Transverse colon (tissue), 4 donors: ENCODE measurements around the gene ARPC1A. TPM values are rescaled to one million over a fixed set of nuclear protein-coding genes. Genes with fewer than 3 reads are reported as not detected.
"Not testable (repeated sequence)": the region's sequence is repeated elsewhere in the genome, so short reads cannot be mapped to it uniquely, and the experiment has no call there.

Source experiments
- DNase-seq: peaks from one replicate; pipeline ENCODE4 v3.0.0-alpha.2; 2019
- H3K27ac ChIP-seq, 4 donors: fragments of 200-600 bp; sonication (generic); 2 replicates each; pipeline ENCODE4 v1.5.1; 2016 to 2018; ENCODE audit warnings: inconsistent platforms in 4 of 4
- H3K27me3 ChIP-seq: fragments of 200-600 bp; sonication (generic); 2 replicates; pipeline ENCODE4 v1.5.1; 2017; ENCODE audit warnings: inconsistent platforms
- H3K36me3 ChIP-seq, 4 donors: fragments of 200-600 bp; sonication (generic); 2 replicates each; pipeline ENCODE4 v1.5.1; 2017 to 2019; ENCODE audit warnings: inconsistent platforms in 4 of 4
- H3K4me1 ChIP-seq, 4 donors: fragments of 200-600 bp; sonication (generic); 2 replicates each; pipeline ENCODE4 v1.5.1; 2017 to 2020; ENCODE audit warnings: inconsistent platforms in 4 of 4
- H3K4me3 ChIP-seq, 4 donors: fragments of 200-600 bp; sonication (generic); 1 replicate in 1 of 4; 2 replicates in 3 of 4; pipeline versions ENCODE4 v1.5.1 to v1.6.1; 2017 to 2019; ENCODE audit warnings: inconsistent platforms in 4 of 4
- H3K9me3 ChIP-seq, 2 donors: fragments of 200-600 bp; sonication (generic); 2 replicates each; pipeline ENCODE4 v1.5.1; 2017 to 2019; ENCODE audit warnings: inconsistent platforms in 2 of 2
- EP300 ChIP-seq: sonication (generic); formaldehyde crosslinking; IDR thresholded peaks from one replicate; pipeline ENCODE4 v1.6.1; 2017; ENCODE audit warnings: antibody characterized with exemption, low read depth
- POLR2AphosphoS5 ChIP-seq, 3 donors: sonication (generic); formaldehyde crosslinking; IDR thresholded peaks; one replicate each; pipeline ENCODE4 v1.6.1; 2016; ENCODE audit warnings: antibody characterized with exemption in 3 of 3
- WGBS, 2 donors: methylation state at CpG; one replicate each; pipeline ENCODE4 v1.1.5; 2018; ENCODE audit warnings: low coverage in 1 of 2; 5-methylcytosine and 5-hydroxymethylcytosine counted together
- in situ Hi-C, 4 donors: fragments of 200-750 bp; cut with MboI; loops; one replicate each; pipeline versions ENCODE4 v1.15.0 to v1.15.1; 2017; ENCODE audit warnings: low sequenced_read_pairs in 3 of 4, low pct_ligation_motif_present in 1 of 4, low pct_unique_long_range_greater_than_20kb in 1 of 4
- intact Hi-C: fragments of 100-400 bp; cut with DNase I; formaldehyde crosslinking; loops from one replicate; pipeline ENCODE4 v1.15.1; 2023; ENCODE audit warnings: low total_unique reads
- total RNA-seq, 4 donors: library from RNA; depleted of rRNA; stranded (reverse); fragments of >200 nt; gene quantifications; one replicate each; pipeline ENCODE4 v1.1.0, GENCODE V29; 2016
- TF ChIP-seq, protein P1 (sequence below), 5 experiments: fragments of 200-600 bp in 3 of 5; fragments of 450-650 bp in 2 of 5; sonication (generic) in 3 of 5; IDR thresholded peaks; 1 replicate in 2 of 5; 2 replicates in 3 of 5; pipeline ENCODE4 v1.5.1; 2016 to 2017; ENCODE audit warnings: antibody characterized with exemption in 5 of 5, inconsistent platforms in 3 of 5, mild to moderate bottlenecking in 2 of 5, moderate library complexity in 1 of 5

The ARPC1A gene
- total RNA-seq, 4 donors from 2014 or later, result 104 to 186 (median 147) TPM

- 83 to 94% methylated on average over 1 to 2 of the region's 2 CpGs for WGBS, 2 donors
Observed at GRCh38 chr7:99410635-99411034, 84.9 kb downstream of the ARPC1A start.

DNA sequence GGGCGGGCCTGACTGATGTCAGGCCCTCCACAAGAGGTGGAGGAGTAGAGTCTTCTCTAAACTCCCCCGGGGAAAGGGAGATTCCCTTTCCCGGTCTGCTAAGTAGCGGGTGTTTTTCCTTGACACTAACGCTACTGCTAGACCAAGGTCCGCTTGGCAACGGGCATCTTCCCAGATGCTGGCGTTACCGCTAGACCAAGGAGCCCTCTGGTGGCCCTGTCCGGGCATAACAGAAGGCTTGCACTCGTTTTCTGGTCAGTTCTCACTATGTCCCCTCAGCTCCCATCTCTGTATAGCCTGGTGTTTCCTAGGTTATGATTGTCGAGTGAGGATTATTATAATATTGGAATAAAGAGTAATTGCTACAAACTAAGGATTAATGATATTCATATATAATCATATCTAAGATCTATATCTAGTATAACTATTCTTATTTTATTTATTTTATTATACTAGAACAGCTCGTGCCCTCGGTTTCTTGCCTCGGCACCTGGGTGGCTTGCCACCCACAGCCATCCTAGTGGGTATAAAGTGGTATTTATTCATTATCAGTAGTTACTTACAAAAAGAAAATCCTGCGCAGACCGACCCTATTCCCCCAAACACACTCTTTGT lies 89.9 kb downstream of the ARPC1A start:
- in situ Hi-C loops, result loop anchor here in 1 of 4 donors (10.0 kb wide), 1 partner anchor 51 kb away; no protein-coding TSS in a partner anchor
- intact Hi-C loops, H3K27me3 ChIP-seq, H3K4me3 ChIP-seq, H3K4me1 ChIP-seq, H3K9me3 ChIP-seq: not testable (repeated sequence)
- DNase-seq, result peak; percentile 78
- 56 to 62% methylated on average over 10 to 17 of the region's 17 CpGs for WGBS, 2 donors
- Histone ChIP-seq H3K36me3 (peaks cover 0 to 88% (median 43%) of the 10 kb centered on the region in 4 donors), H3K27ac (peak overlapping the region in 1 of 4 donors; percentile 13)
- TF ChIP-seq, protein P1, sequence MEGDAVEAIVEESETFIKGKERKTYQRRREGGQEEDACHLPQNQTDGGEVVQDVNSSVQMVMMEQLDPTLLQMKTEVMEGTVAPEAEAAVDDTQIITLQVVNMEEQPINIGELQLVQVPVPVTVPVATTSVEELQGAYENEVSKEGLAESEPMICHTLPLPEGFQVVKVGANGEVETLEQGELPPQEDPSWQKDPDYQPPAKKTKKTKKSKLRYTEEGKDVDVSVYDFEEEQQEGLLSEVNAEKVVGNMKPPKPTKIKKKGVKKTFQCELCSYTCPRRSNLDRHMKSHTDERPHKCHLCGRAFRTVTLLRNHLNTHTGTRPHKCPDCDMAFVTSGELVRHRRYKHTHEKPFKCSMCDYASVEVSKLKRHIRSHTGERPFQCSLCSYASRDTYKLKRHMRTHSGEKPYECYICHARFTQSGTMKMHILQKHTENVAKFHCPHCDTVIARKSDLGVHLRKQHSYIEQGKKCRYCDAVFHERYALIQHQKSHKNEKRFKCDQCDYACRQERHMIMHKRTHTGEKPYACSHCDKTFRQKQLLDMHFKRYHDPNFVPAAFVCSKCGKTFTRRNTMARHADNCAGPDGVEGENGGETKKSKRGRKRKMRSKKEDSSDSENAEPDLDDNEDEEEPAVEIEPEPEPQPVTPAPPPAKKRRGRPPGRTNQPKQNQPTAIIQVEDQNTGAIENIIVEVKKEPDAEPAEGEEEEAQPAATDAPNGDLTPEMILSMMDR (IDR thresholded peaks at IDR 0.05), result peak; percentile 58 to 74 (median 70)
- TF ChIP-seq POLR2AphosphoS5 (IDR thresholded peaks at IDR 0.05), result peak in 1 of 3 donors; percentile 24

More at GRCh38 chr7:99410635-99411034, 84.9 kb downstream of the ARPC1A start:
- in situ Hi-C loops, result loop anchor here in 1 of 4 donors (10.0 kb wide), 1 partner anchor 46 kb away; no protein-coding TSS in a partner anchor
- TF ChIP-seq POLR2AphosphoS5 (IDR thresholded peaks at IDR 0.05) (no peak), EP300 (no peak)
- Histone ChIP-seq H3K9me3 (no peaks in the 10 kb centered on the region), H3K27ac (no peak overlapping the region), H3K4me1 (peaks cover 16 to 39% (median 27%) of the 10 kb centered on the region in 4 donors), H3K36me3 (peaks cover 0 to 43% (median 22%) of the 10 kb centered on the region in 4 donors), H3K4me3 (no peak overlapping the region), H3K27me3 (no peaks in the 10 kb centered on the region)
- intact Hi-C loops, result no loop called here
- no peak for DNase-seq

Other genes with a start within 250 kb of the ARPC1A start
- gene SMURF1, start 181.8 kb upstream of the ARPC1A start, total RNA-seq, result 10 to 100 TPM; 25.3 to 47.5 (median 36.5) TPM
- under 1 TPM in 3 of 4 donors, not detected in 1; 0.60 to 0.82 (median 0.64) TPM for gene KPNA7, start 117.8 kb upstream of the ARPC1A start, total RNA-seq
- gene MYH16, start 53.1 kb upstream of the ARPC1A start, total RNA-seq, result not detected
- gene ARPC1B, start 48.8 kb downstream of the ARPC1A start, total RNA-seq, result 100 to 1,000 TPM; 138 to 346 (median 186) TPM
- gene PDAP1, start 82.7 kb downstream of the ARPC1A start, total RNA-seq, result 10 to 100 TPM; 27.7 to 54.9 (median 49.9) TPM
- gene BUD31, start 83.1 kb downstream of the ARPC1A start, total RNA-seq, result 100 to 1,000 TPM in 1 of 4 donors, 10 to 100 TPM in 2, 1 to 10 TPM in 1; 5.0 to 167 (median 50.1) TPM
- 10 to 100 TPM in 1 of 4 donors, 1 to 10 TPM in 3; 1.8 to 38.2 (median 5.5) TPM for gene PTCD1, start 112.9 kb downstream of the ARPC1A start, total RNA-seq
- 10 to 100 TPM; 20.7 to 65.5 (median 24.8) TPM for gene CPSF4, start 113.0 kb downstream of the ARPC1A start, total RNA-seq
- 1,000 to 10,000 TPM in 1 of 4 donors, 100 to 1,000 TPM in 2, 10 to 100 TPM in 1; 61.3 to 1,017 (median 295) TPM for gene ATP5MF, start 140.3 kb downstream of the ARPC1A start, total RNA-seq
- gene ZNF789, start 147.0 kb downstream of the ARPC1A start, total RNA-seq, result 10 to 100 TPM; 17.2 to 30.7 (median 20.1) TPM
- 10 to 100 TPM; 24.5 to 48.7 (median 38.5) TPM for gene ZNF394, start 174.4 kb downstream of the ARPC1A start, total RNA-seq
- 1 to 10 TPM; 4.5 to 8.7 (median 5.9) TPM for gene ZKSCAN5, start 178.8 kb downstream of the ARPC1A start, total RNA-seq
- 1 to 10 TPM in 2 of 4 donors, under 1 TPM in 1, not detected in 1; 0.40 to 4.2 (median 4.1) TPM for gene FAM200A, start 226.2 kb downstream of the ARPC1A start, total RNA-seq
- gene ZNF655, start 232.7 kb downstream of the ARPC1A start, total RNA-seq, result 100 to 1,000 TPM; 153 to 304 (median 226) TPM